GM23248 (cell line): ENCODE results near the gene GPR162. TPM values are rescaled to one million over a fixed set of nuclear protein-coding genes. Genes with fewer than 3 reads are reported as not detected.

Experiments
- DNase-seq: peaks from one replicate; pipeline ENCODE4 v3.0.0-alpha.2; 2015
- H2AFZ ChIP-seq: fragments of 200-600 bp; sonication (generic); 2 replicates; pipeline ENCODE4 v1.6.1; 2016; ENCODE audit warnings: antibody characterized with exemption
- H3F3A ChIP-seq: fragments of 200-600 bp; sonication (generic); 2 replicates; pipeline ENCODE4 v1.6.1; 2016; ENCODE audit warnings: mild to moderate bottlenecking, antibody characterized with exemption, mixed run types; ENCODE audit not compliant: insufficient read depth
- H3K27ac ChIP-seq: fragments of 200-600 bp; sonication (generic); 2 replicates; pipeline ENCODE4 v1.5.1; 2016; ENCODE audit warnings: mild to moderate bottlenecking
- H3K27me3 ChIP-seq: fragments of 200-600 bp; sonication (generic); replicated peaks from 2 replicates; pipeline ENCODE4 v1.6.1; 2016; ENCODE audit warnings: mild to moderate bottlenecking; ENCODE audit not compliant: insufficient read depth
- H3K36me3 ChIP-seq: fragments of 200-600 bp; sonication (generic); 2 replicates; pipeline ENCODE4 v1.6.1; 2016; ENCODE audit warnings: low read depth, mild to moderate bottlenecking
- H3K4me1 ChIP-seq: fragments of 200-600 bp; sonication (generic); 2 replicates; pipeline ENCODE4 v1.6.1; 2016; ENCODE audit warnings: mild to moderate bottlenecking; ENCODE audit not compliant: insufficient read depth
- H3K4me2 ChIP-seq: fragments of 200-600 bp; sonication (generic); one replicate; pipeline ENCODE4 v1.6.1; 2016; ENCODE audit warnings: mild to moderate bottlenecking; ENCODE audit not compliant: unreplicated experiment
- H3K4me3 ChIP-seq: fragments of 200-600 bp; sonication (generic); 2 replicates; pipeline ENCODE4 v1.5.1; 2016; ENCODE audit warnings: mild to moderate bottlenecking
- H3K79me2 ChIP-seq: fragments of 200-600 bp; sonication (generic); 2 replicates; pipeline ENCODE4 v1.6.1; 2016; ENCODE audit warnings: mild to moderate bottlenecking; ENCODE audit not compliant: insufficient read depth
- H3K9ac ChIP-seq: fragments of 200-600 bp; sonication (generic); 2 replicates; pipeline ENCODE4 v1.6.1; 2016; ENCODE audit warnings: mild to moderate bottlenecking
- H3K9me2 ChIP-seq: fragments of 200-600 bp; sonication (generic); 2 replicates; pipeline ENCODE4 v1.6.1; 2016; ENCODE audit warnings: mixed run types, mild to moderate bottlenecking, moderate library complexity; ENCODE audit not compliant: insufficient read depth
- H3K9me3 ChIP-seq: fragments of 200-600 bp; sonication (generic); one replicate; pipeline ENCODE4 v1.6.1; 2017; ENCODE audit warnings: low read depth
- H4K20me1 ChIP-seq: fragments of 200-600 bp; sonication (generic); 2 replicates; pipeline ENCODE4 v1.6.0; 2016; ENCODE audit not compliant: insufficient read depth
- EZH2 ChIP-seq: fragments of 200-600 bp; sonication (generic); IDR thresholded peaks from 2 replicates; pipeline ENCODE4 v1.6.1; 2018; ENCODE audit warnings: antibody characterized with exemption, mild to moderate bottlenecking; ENCODE audit not compliant: insufficient read depth, poor library complexity, severe bottlenecking
- EZH2phosphoT487 ChIP-seq: fragments of 200-600 bp; sonication (generic); IDR thresholded peaks from 2 replicates; pipeline ENCODE4 v1.6.1; 2018; ENCODE audit warnings: antibody characterized with exemption, moderate library complexity, mild to moderate bottlenecking, low read depth; ENCODE audit not compliant: insufficient read depth
- WGBS, 2 experiments: methylation state at CpG; one replicate each; pipeline ENCODE4 v1.1.6; 2015 to 2017; ENCODE audit warnings: low lambda C conversion rate in 2 of 2, low coverage in 1 of 2; ENCODE audit errors: missing lambda C conversion rate in 2 of 2; 5-methylcytosine and 5-hydroxymethylcytosine counted together
- in situ Hi-C: fragments of 300-500 bp; cut with MboI; formaldehyde crosslinking; loops from 2 replicates; pipeline ENCODE4 v1.15.0; 2020
- polyA plus RNA-seq: library from polyadenylated mRNA; unstranded; fragments of >200 nt; fragmentation: Nextera tagmentation; extraction: Ambion mirVana; gene quantifications from 2 replicates; pipeline ENCODE4 v1.2.1, GENCODE V29; 2016
- total RNA-seq: library from RNA; depleted of rRNA; stranded (reverse); fragments of >200 nt; shearing (Covaris generic); gene quantifications from 2 replicates; pipeline ENCODE4 v1.2.3, GENCODE V29; 2014

Gene GPR162
- total and polyA plus RNA-seq, 2 experiments from 2014 or later: 0.21 to 2.8 TPM

DNA sequence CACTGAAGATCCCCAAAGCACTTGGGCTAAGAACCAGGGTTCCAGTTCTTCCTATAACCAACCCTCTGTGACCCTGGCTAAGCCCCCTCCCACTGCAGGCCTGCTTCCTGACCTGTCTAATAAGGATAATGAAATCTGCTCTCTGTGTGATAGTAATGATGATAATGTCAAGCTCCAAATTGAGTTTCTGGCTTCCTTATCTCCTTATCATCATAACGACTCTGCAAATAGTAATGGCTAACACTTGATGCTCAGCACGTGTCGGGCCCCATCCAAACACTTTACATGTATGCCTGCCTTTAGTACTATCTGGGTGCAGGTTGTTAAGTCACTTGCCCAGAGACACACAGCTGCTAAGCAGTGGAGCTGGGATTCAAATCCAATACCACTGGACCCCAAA lies 5.0 kb upstream of the GPR162 start:
- in situ Hi-C loops: no loop called here
- Histone ChIP-seq H3K27ac (no peak overlapping the region), H3K4me3 (no peak overlapping the region), H3K4me2 (no peak overlapping the region), H3F3A (no peaks in the 10 kb centered on the region), H2AFZ (no peak overlapping the region), H3K9ac (no peak overlapping the region), H3K9me2 (no peaks in the 10 kb centered on the region), H3K36me3 (no peaks in the 10 kb centered on the region), H4K20me1 (no peaks in the 10 kb centered on the region), H3K9me3 (no peaks in the 10 kb centered on the region), H3K27me3 (peaks cover 15% of the 10 kb centered on the region; the same call in 1 of the 2 replicates), H3K79me2 (no peaks in the 10 kb centered on the region), H3K4me1 (no peaks in the 10 kb centered on the region)
- no peak for DNase-seq
- 35 to 39% methylated on average over 3 of the region's 3 CpGs for WGBS, 2 experiments
- TF ChIP-seq EZH2 (no peak), EZH2phosphoT487 (no peak)

DNA sequence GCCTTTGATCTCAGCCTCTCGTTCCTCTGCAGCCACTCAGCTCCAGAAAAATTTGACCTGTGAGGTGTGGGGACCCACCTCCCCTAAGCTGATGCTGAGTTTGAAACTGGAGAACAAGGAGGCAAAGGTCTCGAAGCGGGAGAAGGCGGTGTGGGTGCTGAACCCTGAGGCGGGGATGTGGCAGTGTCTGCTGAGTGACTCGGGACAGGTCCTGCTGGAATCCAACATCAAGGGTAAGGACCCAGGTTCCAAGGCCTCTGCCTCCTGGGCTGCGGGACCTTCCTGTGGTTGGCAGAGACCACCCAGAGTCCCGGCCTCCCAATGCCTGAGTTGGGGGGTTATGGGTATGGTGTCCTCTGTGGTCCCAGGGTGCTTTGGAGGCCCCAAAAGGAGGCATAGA lies 4.5 kb upstream of the GPR162 start:
- H3K36me3 ChIP-seq: no peaks in the 10 kb centered on the region
- WGBS, 2 experiments: 63% methylated on average over 8 of the region's 8 CpGs
- no peak overlapping the region for H3K27ac ChIP-seq
- H3K27me3 ChIP-seq: peaks cover 15% of the 10 kb centered on the region; the same call in 1 of the 2 replicates
- no peaks in the 10 kb centered on the region for H3K9me2 ChIP-seq
- H3K4me1 ChIP-seq: no peaks in the 10 kb centered on the region; the same call in 1 of the 2 replicates
- no peak overlapping the region for H3K4me2 ChIP-seq
- H3K79me2 ChIP-seq: no peaks in the 10 kb centered on the region
- no peak overlapping the region for H3K9ac ChIP-seq
- no peaks in the 10 kb centered on the region for H4K20me1 ChIP-seq
- no peak overlapping the region for H3K4me3 ChIP-seq
- no peaks in the 10 kb centered on the region for H3K9me3 ChIP-seq
- no peak for DNase-seq
- TF ChIP-seq EZH2 (no peak), EZH2phosphoT487 (no peak)
- H3F3A ChIP-seq: no peaks in the 10 kb centered on the region
- no peak overlapping the region for H2AFZ ChIP-seq
- in situ Hi-C loops: no loop called here

DNA sequence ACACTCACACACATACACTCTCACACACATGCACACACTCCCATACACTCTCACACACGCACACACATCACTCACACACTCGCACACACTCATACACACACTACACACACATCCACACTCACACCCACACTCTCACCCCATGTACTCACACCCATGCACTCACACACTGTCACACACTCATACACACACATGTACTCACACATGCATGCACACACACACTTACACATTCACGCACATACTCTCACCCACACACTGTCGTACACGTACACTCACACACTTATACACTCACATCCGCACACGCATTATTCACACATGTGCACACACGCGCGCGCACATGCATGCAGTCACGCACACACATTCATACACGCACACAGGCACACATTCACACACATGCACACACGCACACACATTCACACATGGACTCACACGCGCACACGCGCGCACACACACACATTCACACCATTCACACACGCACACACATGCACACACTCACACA lies 3.9 kb upstream of the GPR162 start:
- Histone ChIP-seq H4K20me1 (no peaks in the 10 kb centered on the region), H3K4me2 (no peak overlapping the region), H3K36me3 (no peaks in the 10 kb centered on the region), H3K79me2 (no peaks in the 10 kb centered on the region), H2AFZ (no peak overlapping the region), H3K27ac (no peak overlapping the region), H3K9me2 (no peaks in the 10 kb centered on the region), H3F3A (no peaks in the 10 kb centered on the region), H3K9me3 (no peaks in the 10 kb centered on the region), H3K4me3 (no peak overlapping the region), H3K27me3 (peaks cover 15% of the 10 kb centered on the region), H3K4me1 (no peaks in the 10 kb centered on the region; the same call in 1 of the 2 replicates), H3K9ac (no peak overlapping the region)
- WGBS, 2 experiments: 86% methylated on average over 20 of the region's 20 CpGs
- DNase-seq: no peak
- no peak for TF ChIP-seq EZH2phosphoT487
- no peak for TF ChIP-seq EZH2
- in situ Hi-C loops: no loop called here

DNA sequence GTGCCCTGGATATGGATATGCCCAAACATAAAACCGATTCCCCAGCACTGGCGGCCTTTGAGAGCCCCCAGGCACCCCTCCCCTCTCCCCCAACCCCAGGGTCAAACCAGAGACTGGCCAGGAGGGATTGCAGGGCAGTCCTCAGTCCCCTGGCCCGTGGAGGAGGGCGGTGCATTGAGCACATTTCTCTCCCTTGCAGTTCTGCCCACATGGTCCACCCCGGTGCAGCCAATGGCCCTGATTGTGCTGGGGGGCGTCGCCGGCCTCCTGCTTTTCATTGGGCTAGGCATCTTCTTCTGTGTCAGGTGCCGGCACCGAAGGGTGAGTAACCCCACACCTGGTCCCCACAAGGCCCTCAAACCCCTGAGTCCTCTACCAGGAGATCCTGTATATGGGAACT lies 3.4 kb upstream of the GPR162 start:
- H3K4me1 ChIP-seq: no peaks in the 10 kb centered on the region; the same call in 1 of the 2 replicates
- no peaks in the 10 kb centered on the region for H3K9me2 ChIP-seq
- no peaks in the 10 kb centered on the region for H3K9me3 ChIP-seq
- in situ Hi-C loops: no loop called here
- no peaks in the 10 kb centered on the region for H3K36me3 ChIP-seq
- WGBS, 2 experiments: 43 to 44% methylated on average over 10 of the region's 10 CpGs
- H3K4me3 ChIP-seq: no peak overlapping the region
- TF ChIP-seq EZH2: no peak
- no peak for TF ChIP-seq EZH2phosphoT487
- no peak overlapping the region for H2AFZ ChIP-seq
- H3K9ac ChIP-seq: no peak overlapping the region
- no peak overlapping the region for H3K4me2 ChIP-seq
- H4K20me1 ChIP-seq: no peaks in the 10 kb centered on the region
- H3K27me3 ChIP-seq: peaks cover 18% of the 10 kb centered on the region
- no peak for DNase-seq
- H3K27ac ChIP-seq: no peak overlapping the region
- no peaks in the 10 kb centered on the region for H3K79me2 ChIP-seq
- H3F3A ChIP-seq: no peaks in the 10 kb centered on the region

DNA sequence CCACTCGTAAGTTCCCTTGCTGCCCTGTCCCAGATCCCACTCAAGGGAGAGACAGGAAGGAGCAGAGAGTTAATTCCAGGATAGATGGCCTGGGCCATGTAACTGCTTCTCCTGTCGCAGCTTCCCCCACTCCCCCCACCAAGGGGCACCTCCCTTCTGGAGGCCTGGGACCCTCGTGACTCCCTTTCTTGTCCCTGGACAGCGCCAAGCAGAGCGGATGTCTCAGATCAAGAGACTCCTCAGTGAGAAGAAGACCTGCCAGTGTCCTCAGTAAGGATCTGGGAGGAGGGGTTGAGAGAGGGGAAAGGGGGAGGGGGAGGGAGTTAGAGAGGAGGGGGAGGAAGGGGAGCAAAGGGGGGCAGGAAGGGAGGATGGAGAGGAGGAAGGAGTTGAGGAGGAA lies 3.0 kb upstream of the GPR162 start:
- no peaks in the 10 kb centered on the region for H3K9me2 ChIP-seq
- no peak overlapping the region for H3K27ac ChIP-seq
- no peaks in the 10 kb centered on the region for H4K20me1 ChIP-seq
- no peaks in the 10 kb centered on the region; the same call in 1 of the 2 replicates for H3K4me1 ChIP-seq
- TF ChIP-seq EZH2 (no peak), EZH2phosphoT487 (no peak)
- H2AFZ ChIP-seq: no peak overlapping the region
- 45 to 47% methylated on average over 5 of the region's 5 CpGs for WGBS, 2 experiments
- H3K9me3 ChIP-seq: no peaks in the 10 kb centered on the region
- H3K79me2 ChIP-seq: no peaks in the 10 kb centered on the region
- H3K36me3 ChIP-seq: no peaks in the 10 kb centered on the region
- no peak overlapping the region for H3K4me2 ChIP-seq
- in situ Hi-C loops: no loop called here
- H3K27me3 ChIP-seq: peaks cover 15% of the 10 kb centered on the region
- H3K4me3 ChIP-seq: no peak overlapping the region
- DNase-seq: no peak
- no peak overlapping the region for H3K9ac ChIP-seq
- no peaks in the 10 kb centered on the region for H3F3A ChIP-seq
